Loucy (cell line): Measurements from ENCODE around the gene MRTO4.

Experiments used
- H2AFZ ChIP-seq: fragments of 200-600 bp; sonication (generic); 2 replicates; pipeline ENCODE4 v1.6.0; 2016; ENCODE audit warnings: antibody characterized with exemption, mild to moderate bottlenecking, low read length, moderate library complexity
- H3F3A ChIP-seq: fragments of 200-600 bp; 2 replicates; pipeline ENCODE4 v1.6.0; 2016; ENCODE audit warnings: antibody characterized with exemption, low read depth, mild to moderate bottlenecking
- H3K27me3 ChIP-seq: fragments of 200-600 bp; sonication (generic); 2 replicates; pipeline ENCODE4 v1.6.1; 2014; ENCODE audit warnings: low read length, mild to moderate bottlenecking; ENCODE audit not compliant: insufficient read depth, poor library complexity, severe bottlenecking
- H3K36me3 ChIP-seq: fragments of 200-600 bp; sonication (generic); 2 replicates; pipeline ENCODE4 v1.6.1; 2016; ENCODE audit warnings: low read length; ENCODE audit not compliant: insufficient read depth
- H3K4me1 ChIP-seq: fragments of 200-600 bp; sonication (generic); 2 replicates; pipeline ENCODE4 v1.5.1; 2014; ENCODE audit warnings: low read length, mild to moderate bottlenecking; ENCODE audit not compliant: insufficient read depth, poor library complexity, severe bottlenecking
- H3K4me2 ChIP-seq: fragments of 200-600 bp; sonication (generic); 2 replicates; pipeline ENCODE4 v1.6.0; 2014; ENCODE audit warnings: antibody characterized with exemption, low read length, low read depth, mild to moderate bottlenecking; ENCODE audit not compliant: poor library complexity, severe bottlenecking
- H3K4me3 ChIP-seq: fragments of 200-600 bp; sonication (generic); 2 replicates; pipeline ENCODE4 v1.5.1; 2014; ENCODE audit warnings: low read length, mild to moderate bottlenecking, mixed read lengths; ENCODE audit not compliant: poor library complexity, severe bottlenecking
- H3K79me2 ChIP-seq: fragments of 200-600 bp; sonication (generic); 2 replicates; pipeline ENCODE4 v1.6.1; 2014; ENCODE audit warnings: low read length; ENCODE audit not compliant: insufficient read depth
- H3K9ac ChIP-seq: fragments of 200-600 bp; sonication (generic); 2 replicates; pipeline ENCODE4 v1.6.0; 2014; ENCODE audit warnings: mild to moderate bottlenecking, low read depth, low read length, moderate library complexity; ENCODE audit not compliant: poor library complexity, severe bottlenecking
- H3K9me2 ChIP-seq: fragments of 200-600 bp; sonication (generic); replicated peaks from 2 replicates; pipeline ENCODE4 v1.6.1; 2016; ENCODE audit warnings: low read depth, low read length, mixed read lengths
- H3K9me3 ChIP-seq: fragments of 200-600 bp; sonication (generic); 2 replicates; pipeline ENCODE4 v1.6.1; 2014; ENCODE audit warnings: mild to moderate bottlenecking, antibody characterized with exemption, low read length, low read depth; ENCODE audit not compliant: insufficient read depth
- H4K20me1 ChIP-seq: fragments of 200-600 bp; sonication (generic); 2 replicates; pipeline ENCODE4 v1.6.0; 2014; ENCODE audit warnings: antibody characterized with exemption, low read length, mild to moderate bottlenecking; ENCODE audit not compliant: insufficient read depth, poor library complexity, severe bottlenecking
- CTCF ChIP-seq: fragments of 200-600 bp; sonication (generic); conservative IDR thresholded peaks from 2 replicates; pipeline ENCODE4 v1.5.1; 2014; ENCODE audit warnings: mild to moderate bottlenecking, antibody characterized with exemption, low read length
- EZH2phosphoT487 ChIP-seq: fragments of 200-600 bp; IDR thresholded peaks from 2 replicates; pipeline ENCODE4 v1.6.1; 2018; ENCODE audit warnings: antibody characterized with exemption, mild to moderate bottlenecking, moderate library complexity, borderline replicate concordance

MRTO4 gene

DNA sequence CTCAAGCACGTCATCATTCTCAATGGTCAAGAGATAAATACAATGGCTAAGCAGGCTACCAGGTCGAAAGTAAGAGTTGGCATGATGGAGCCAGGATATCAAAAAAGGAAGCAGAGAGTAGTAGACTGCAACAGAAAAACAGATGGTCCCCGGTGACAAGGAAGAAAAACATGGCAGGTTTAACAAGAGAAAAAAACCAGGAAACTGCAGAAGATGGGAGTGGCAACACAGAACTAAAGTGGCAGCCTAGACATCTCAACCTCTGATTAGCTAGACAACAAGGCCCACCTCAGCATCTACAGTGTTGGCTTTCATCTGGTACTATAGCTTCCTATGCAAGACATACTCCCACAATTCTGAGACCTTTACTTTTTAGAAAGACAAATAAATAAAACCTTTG lies 44.7 kb upstream of the MRTO4 start:
- Histone ChIP-seq H2AFZ (no peak overlapping the region), H3K4me2 (peak overlapping the region; percentile 96), H3K4me3 (peak overlapping the region; percentile 93), H3K4me1 (peaks cover 68% of the 10 kb centered on the region), H3K9me3 (no peaks in the 10 kb centered on the region), H3K9me2 (no peaks in the 10 kb centered on the region), H3K36me3 (no peaks in the 10 kb centered on the region), H3K9ac (peak overlapping the region; percentile 33), H3F3A (no peaks in the 10 kb centered on the region), H3K27me3 (no peaks in the 10 kb centered on the region), H4K20me1 (peaks cover 76% of the 10 kb centered on the region), H3K79me2 (peaks cover 97% of the 10 kb centered on the region)
- TF ChIP-seq CTCF (no peak), EZH2phosphoT487 (no peak)

DNA sequence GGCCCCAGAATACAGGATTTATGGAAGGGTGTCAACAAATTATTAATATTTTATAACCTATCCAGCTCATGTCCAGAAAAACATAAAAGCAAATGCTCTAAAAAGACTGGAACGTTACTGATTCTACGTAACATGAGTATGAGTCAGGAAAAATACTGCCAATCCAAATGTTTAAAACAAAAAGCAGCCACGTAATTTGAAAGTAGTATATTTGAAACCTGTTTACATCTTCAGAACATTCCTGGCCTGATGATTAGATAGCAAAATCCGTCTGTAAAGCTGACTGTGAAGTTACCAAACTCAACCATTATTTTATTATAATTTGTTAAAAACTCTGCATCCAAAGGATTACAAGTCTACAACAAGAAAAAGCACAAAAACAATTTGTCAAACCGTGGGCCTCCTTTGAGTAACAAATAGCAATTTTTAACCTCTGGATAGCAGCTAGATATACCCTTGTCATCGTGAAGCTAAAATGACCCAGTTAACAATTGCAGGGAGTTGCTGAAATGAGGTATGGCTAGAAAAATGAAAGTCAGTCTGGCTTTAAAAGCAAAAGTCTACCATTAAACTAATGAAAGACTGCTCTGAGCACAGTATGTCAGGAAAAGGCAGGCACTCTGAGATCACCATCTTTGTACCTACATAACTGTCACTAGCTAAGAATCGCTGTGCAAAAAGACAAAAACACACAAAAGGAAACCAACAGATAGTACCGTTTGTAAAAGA lies 42.7 kb upstream of the MRTO4 start:
- Histone ChIP-seq H3K27me3 (no peaks in the 10 kb centered on the region), H3K4me2 (peak overlapping the region; percentile 96), H3F3A (no peaks in the 10 kb centered on the region), H3K36me3 (no peaks in the 10 kb centered on the region), H3K4me1 (peaks cover 78% of the 10 kb centered on the region), H3K9me2 (no peaks in the 10 kb centered on the region), H2AFZ (no peak overlapping the region), H3K9me3 (no peaks in the 10 kb centered on the region), H3K79me2 (peaks cover 97% of the 10 kb centered on the region), H3K4me3 (peak overlapping the region; percentile 93), H4K20me1 (peaks cover 69% of the 10 kb centered on the region), H3K9ac (peak overlapping the region; percentile 96)
- TF ChIP-seq EZH2phosphoT487 = no peak

GRCh38 chr1:19209439-19209989 lies 42.1 kb upstream of the MRTO4 start:
- H3F3A ChIP-seq = no peaks in the 10 kb centered on the region
- H3K79me2 ChIP-seq = peaks cover 97% of the 10 kb centered on the region
- H3K9ac ChIP-seq = peak overlapping the region; percentile 96
- no peaks in the 10 kb centered on the region for H3K9me3 ChIP-seq
- H2AFZ ChIP-seq = peak overlapping the region; percentile 58
- H3K4me1 ChIP-seq = peaks cover 80% of the 10 kb centered on the region
- no peaks in the 10 kb centered on the region for H3K9me2 ChIP-seq
- H4K20me1 ChIP-seq = peaks cover 65% of the 10 kb centered on the region
- peak overlapping the region; percentile 93 for H3K4me3 ChIP-seq
- H3K36me3 ChIP-seq = no peaks in the 10 kb centered on the region
- no peaks in the 10 kb centered on the region for H3K27me3 ChIP-seq
- TF ChIP-seq CTCF (no peak), EZH2phosphoT487 (no peak)
- H3K4me2 ChIP-seq = peak overlapping the region; percentile 96
